PC-3 (cell line): Measurements from ENCODE around the gene PLEKHA5. TPM values are rescaled to one million over a fixed set of nuclear protein-coding genes. Genes with fewer than 3 reads are reported as not detected.

Source experiments
- ATAC-seq: fragments of 200-7000 bp; cut with Tn5 transposase; 2 replicates; pipeline ENCODE4 v1.9.1; 2020; ENCODE audit warnings: mild to moderate bottlenecking, moderate library complexity
- BruUV-seq: library from RNA; stranded (reverse); fragments of 400-500 nt; replicated peaks from 2 replicates; lab custom pipeline; 2021; lab: Mats Ljungman, UMichigan
- CTCF ChIA-PET: fragments of 300-600 bp; sonication (Branson Sonifier 250); formaldehyde crosslinking; loops from one replicate; lab custom pipeline; 2022; ENCODE audit warnings: antibody characterized with exemption; lab: Charles Lee
- POLR2A ChIA-PET: fragments of 300-600 bp; sonication (Branson Sonifier 250); formaldehyde crosslinking; loops from one replicate; lab custom pipeline; 2022; ENCODE audit warnings: antibody characterized with exemption; ENCODE audit not compliant: unreplicated experiment; lab: Charles Lee
- DNase-seq: peaks from one replicate; pipeline ENCODE4 v3.0.0-alpha.2; 2015
- H2AFZ ChIP-seq: fragments of 300-600 bp; sonication (generic); 2 replicates; pipeline ENCODE4 v1.6.0; 2016; ENCODE audit warnings: antibody characterized with exemption, low read length
- H3F3A ChIP-seq: fragments of 300-600 bp; sonication (generic); one replicate; pipeline ENCODE4 v1.6.0; 2017; ENCODE audit warnings: antibody characterized with exemption, low read length, control low read depth, mild to moderate bottlenecking; ENCODE audit not compliant: unreplicated experiment
- H3K27ac ChIP-seq: fragments of 300-600 bp; sonication (generic); 2 replicates; pipeline ENCODE4 v1.5.1; 2016; ENCODE audit warnings: mild to moderate bottlenecking, low read length
- H3K27me3 ChIP-seq: fragments of 300-600 bp; sonication (generic); 2 replicates; pipeline ENCODE4 v1.6.1; 2016; ENCODE audit warnings: low read length, mixed read lengths
- H3K36me3 ChIP-seq: fragments of 300-600 bp; sonication (generic); 2 replicates; pipeline ENCODE4 v1.6.1; 2016; ENCODE audit warnings: low read depth, mixed run types, low read length, mixed read lengths
- H3K4me1 ChIP-seq: fragments of 300-600 bp; sonication (generic); 2 replicates; pipeline ENCODE4 v1.5.1; 2016; ENCODE audit warnings: low read length; ENCODE audit not compliant: insufficient read depth
- H3K4me2 ChIP-seq: fragments of 300-600 bp; sonication (generic); 2 replicates; pipeline ENCODE4 v1.6.0; 2016; ENCODE audit warnings: low read length
- H3K4me3 ChIP-seq: fragments of 300-600 bp; sonication (generic); 2 replicates; pipeline ENCODE4 v1.5.1; 2016; ENCODE audit warnings: mild to moderate bottlenecking, low read length, mixed read lengths
- H3K79me2 ChIP-seq: fragments of 300-600 bp; sonication (generic); 2 replicates; pipeline ENCODE4 v1.6.1; 2017; ENCODE audit warnings: low read length, mixed read lengths
- H3K9ac ChIP-seq: fragments of 300-600 bp; sonication (generic); 2 replicates; pipeline ENCODE4 v1.6.0; 2016; ENCODE audit warnings: mild to moderate bottlenecking, low read length
- H3K9me2 ChIP-seq: fragments of 300-600 bp; sonication (generic); replicated peaks from 2 replicates; pipeline ENCODE4 v1.6.1; 2016; ENCODE audit warnings: mixed run types, low read length, mixed read lengths
- H3K9me3 ChIP-seq: fragments of 300-600 bp; sonication (generic); 2 replicates; pipeline ENCODE4 v1.6.1; 2016; ENCODE audit warnings: low read length, mixed read lengths
- H4K20me1 ChIP-seq: fragments of 300-600 bp; sonication (generic); 2 replicates; pipeline ENCODE4 v1.6.1; 2016; ENCODE audit warnings: low read length, mixed read lengths
- CTCF ChIP-seq: fragments of 300-600 bp; sonication (generic); conservative IDR thresholded peaks from 2 replicates; pipeline ENCODE4 v1.5.1; 2017; ENCODE audit warnings: antibody characterized with exemption, low read depth, mild to moderate bottlenecking, low read length
- EZH2 ChIP-seq: fragments of 300-600 bp; sonication (generic); IDR thresholded peaks from one replicate; pipeline ENCODE4 v1.6.1; 2017; ENCODE audit warnings: antibody characterized with exemption, mild to moderate bottlenecking, low read length; ENCODE audit not compliant: unreplicated experiment
- EZH2phosphoT487 ChIP-seq: fragments of 300-600 bp; sonication (generic); IDR thresholded peaks from 2 replicates; pipeline ENCODE4 v1.6.1; 2018; ENCODE audit warnings: mild to moderate bottlenecking, antibody characterized with exemption, low read length, borderline replicate concordance
- intact Hi-C: fragments of 100-400 bp; cut with micrococcal nuclease; formaldehyde crosslinking; loops from 2 replicates; pipeline ENCODE4 v1.9.0; 2023
- total RNA-seq: library from RNA; depleted of rRNA; stranded (reverse); fragments of >200 nt; gene quantifications from 2 replicates; pipeline ENCODE4 v1.2.3, GENCODE V29; 2014

Gene PLEKHA5
- total RNA-seq, 1 experiment from 2014 or later, result 16.7 TPM

- Histone ChIP-seq H3K4me3 (no peak overlapping the region), H2AFZ (no peak overlapping the region), H4K20me1 (no peaks in the 10 kb centered on the region), H3K79me2 (no peaks in the 10 kb centered on the region), H3K27ac (no peak overlapping the region), H3K9me2 (no peaks in the 10 kb centered on the region), H3K9ac (no peak overlapping the region), H3K36me3 (no peaks in the 10 kb centered on the region), H3K9me3 (no peaks in the 10 kb centered on the region), H3K4me2 (no peak overlapping the region), H3K27me3 (no peaks in the 10 kb centered on the region), H3F3A (no peaks in the 10 kb centered on the region), H3K4me1 (no peaks in the 10 kb centered on the region)
- ATAC-seq (no peak), DNase-seq (no peak)
- ChIA-PET CTCF (no interaction called here), POLR2A (no interaction called here)
- BruUV-seq, result no TSS peak
- no peak for TF ChIP-seq EZH2
- TF ChIP-seq CTCF, result no peak
- no peak for TF ChIP-seq EZH2phosphoT487
- intact Hi-C loops, result no loop called here
These were observed 176.8 kb downstream of the PLEKHA5 start for GRCh38 chr12:19306366-19306765.

GRCh38 chr12:19307451-19307850, 177.9 kb downstream of the PLEKHA5 start:
- Histone ChIP-seq H3K36me3 (no peaks in the 10 kb centered on the region), H3F3A (no peaks in the 10 kb centered on the region), H4K20me1 (no peaks in the 10 kb centered on the region), H3K9me3 (no peaks in the 10 kb centered on the region), H3K9me2 (no peaks in the 10 kb centered on the region), H3K27me3 (no peaks in the 10 kb centered on the region), H2AFZ (no peak overlapping the region), H3K79me2 (no peaks in the 10 kb centered on the region), H3K4me2 (no peak overlapping the region), H3K4me3 (no peak overlapping the region), H3K9ac (no peak overlapping the region), H3K27ac (no peak overlapping the region), H3K4me1 (no peaks in the 10 kb centered on the region)
- ChIA-PET POLR2A (no interaction called here), CTCF (no interaction called here)
- TF ChIP-seq EZH2, result no peak
- no peak for TF ChIP-seq EZH2phosphoT487
- TF ChIP-seq CTCF, result no peak
- intact Hi-C loops, result no loop called here
- no TSS peak for BruUV-seq
- ATAC-seq, result no peak
- no peak for DNase-seq

- H2AFZ ChIP-seq, result no peak overlapping the region
- TF ChIP-seq CTCF (no peak), EZH2phosphoT487 (no peak), EZH2 (no peak)
- CTCF ChIA-PET, result no interaction called here
- POLR2A ChIA-PET, result interaction anchor here (0.7 kb wide), 1 partner anchor 1396 kb away, joined by 17 read pairs; no protein-coding TSS in a partner anchor
- no peaks in the 10 kb centered on the region for H3K27me3 ChIP-seq
- no peaks in the 10 kb centered on the region for H4K20me1 ChIP-seq
- BruUV-seq, result no TSS peak
- no peak for DNase-seq
- H3K4me3 ChIP-seq, result no peak overlapping the region
- no peaks in the 10 kb centered on the region for H3K4me1 ChIP-seq
- no peak overlapping the region for H3K9ac ChIP-seq
- no peak overlapping the region for H3K4me2 ChIP-seq
- no peak overlapping the region for H3K27ac ChIP-seq
- H3K9me2 ChIP-seq, result no peaks in the 10 kb centered on the region
- H3K9me3 ChIP-seq, result no peaks in the 10 kb centered on the region
- H3K36me3 ChIP-seq, result no peaks in the 10 kb centered on the region
- no peaks in the 10 kb centered on the region for H3F3A ChIP-seq
- no peaks in the 10 kb centered on the region for H3K79me2 ChIP-seq
- intact Hi-C loops, result no loop called here
- no peak for ATAC-seq
These were observed 181.6 kb downstream of the PLEKHA5 start for GRCh38 chr12:19311165-19311564.
